Measurements from ENCODE around the gene NUP210L. TPM values are rescaled to one million over a fixed set of nuclear protein-coding genes. Genes with fewer than 3 reads are reported as not detected.

NUP210L gene
- total and polyA plus RNA-seq, 2 donors (not counting 3 experiments of a cell fraction or from before 2014, with no cell fraction given) = 0.01 to 0.07 TPM

DNA sequence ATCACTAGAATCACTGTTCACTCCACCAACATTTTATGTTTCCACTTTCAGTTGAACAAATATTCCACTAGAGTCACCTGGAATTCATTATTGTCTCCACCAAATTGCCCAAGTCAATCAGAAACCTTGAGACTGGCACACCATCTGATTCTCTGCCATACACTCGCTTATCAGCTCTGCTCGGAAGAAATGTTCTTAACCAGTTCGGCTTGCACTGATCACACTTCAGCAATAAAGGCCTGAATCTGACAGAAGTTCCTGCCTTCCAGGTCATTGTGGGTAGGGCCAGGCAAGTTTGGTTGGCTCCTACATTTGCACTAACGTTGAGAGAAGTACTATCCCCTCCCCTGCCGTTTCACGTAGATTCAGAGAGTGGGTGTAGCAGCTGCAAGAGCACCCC, 27.1 kb upstream of the NUP210L start:
- no peak for TF ChIP-seq EZH2 (IDR thresholded peaks at IDR 0.05; ENCODE audit: borderline replicate concordance, low read depth, low read length, severe bottlenecking)
- TF ChIP-seq POLR2A (IDR thresholded peaks at IDR 0.05; ENCODE audit: low read depth, low read length) = no peak
- no peak for TF ChIP-seq JUN (IDR thresholded peaks at IDR 0.05; ENCODE audit: borderline replicate concordance, insufficient read depth, insufficient read length, low read depth)
- TF ChIP-seq FOS (IDR thresholded peaks at IDR 0.05; ENCODE audit: borderline replicate concordance, insufficient read depth, low read length) = no peak
- TF ChIP-seq POLR2AphosphoS5 (IDR thresholded peaks at IDR 0.05; ENCODE audit: insufficient read depth, low read depth, low read length) = no peak
- no peak for TF ChIP-seq GATA2 (IDR thresholded peaks at IDR 0.05; ENCODE audit: insufficient read depth, insufficient read length, low read depth, low read length)
- TF ChIP-seq MAX (IDR thresholded peaks at IDR 0.05; ENCODE audit: insufficient read depth, insufficient read length) = no peak
- no peak for TF ChIP-seq CTCF (IDR thresholded peaks at IDR 0.05; ENCODE audit: extremely low read depth in 1 of 2, insufficient read depth in 1 of 2, low read depth in 1 of 2, low read length in 2 of 2)
- TF ChIP-seq MYC (IDR thresholded peaks at IDR 0.05; ENCODE audit: low read depth, low read length) = no peak
- peaks cover 44% of the 10 kb centered on the region for H3K4me1 ChIP-seq (ENCODE audit: control insufficient read depth, extremely low read depth, insufficient read depth, low read length)
- H3K36me3 ChIP-seq (ENCODE audit: control insufficient read depth in 2 of 2, extremely low read depth in 1 of 2, insufficient read depth in 2 of 2, low read length in 2 of 2) = peaks cover 0 to 13% of the 10 kb centered on the region in 2 experiments
- ChIA-PET CTCF (interaction anchor here (0.8 to 1.3 kb wide), 4 partner anchors 14 to 153 kb away, joined by 3 to 8 read pairs (median 4); no protein-coding TSS in a partner anchor), POLR2A (interaction anchor here (0.8 to 0.9 kb wide), 2 partner anchors 10 to 38 kb away, joined by 3 to 5 read pairs; partner anchors contain the start of genes TPM3 and UBAP2L)
- no peak overlapping the region for H2AFZ ChIP-seq (ENCODE audit: low read depth, low read length)
- dilution Hi-C loops (cut with MboI; ENCODE audit: extremely low pct_ligation_motif_present, low sequenced_read_pairs) = no loop called here
- H4K20me1 ChIP-seq (replicated peaks; ENCODE audit: control insufficient read depth, extremely low read depth, insufficient read depth, low read length) = peaks cover 4% of the 10 kb centered on the region
- H3K27me3 ChIP-seq (ENCODE audit: control insufficient read depth in 2 of 2, insufficient read depth in 2 of 2, low read length in 2 of 2) = no peaks in the 10 kb centered on the region
- FAIRE-seq (no peak), DNase-seq (ENCODE audit: low read depth, low spot score) (no peak)
- peaks cover 60% of the 10 kb centered on the region for H3K79me2 ChIP-seq (ENCODE audit: control insufficient read depth, insufficient read depth, low read length)
- no peaks in the 10 kb centered on the region for H3K9me3 ChIP-seq (replicated peaks; ENCODE audit: control insufficient read depth, insufficient read depth, low read length)
- H3K9me1 ChIP-seq (replicated peaks; ENCODE audit: control insufficient read depth, extremely low read depth, insufficient read depth, low read length) = no peaks in the 10 kb centered on the region
- H3K9ac ChIP-seq (replicated peaks; ENCODE audit: extremely low read depth, insufficient read depth, low read length) = peak overlapping the region; percentile 84
- intact Hi-C loops (cut with micrococcal nuclease) = loop anchor here (1.0 to 5.0 kb wide), 3 partner anchors 38 to 190 kb away; partner anchors contain the start of genes ATP8B2, RPS27 and UBAP2L
- H3K27ac ChIP-seq (ENCODE audit: insufficient read depth, low read depth, low read length) = peak overlapping the region; percentile 64
- peak overlapping the region; percentile 96 for H3K4me2 ChIP-seq (ENCODE audit: insufficient read depth, low read length)
- H3K4me3 ChIP-seq (replicated peaks in 1 of 3; ENCODE audit: insufficient read depth in 1 of 3, low read depth in 1 of 3, low read length in 3 of 3) = peak overlapping the region; percentile 87 to 99 (median 93)
- TSS peak; percentile 27 for BruUV-seq (replicated peaks)

All from endothelial cell of umbilical vein (primary cell).